H1 (cell line): ENCODE data around the gene CSRNP3. TPM values are rescaled to one million over a fixed set of nuclear protein-coding genes. Genes with fewer than 3 reads are reported as not detected.

Experiments
- CTCF ChIA-PET: fragments of 300-600 bp; sonication (Branson Sonifier 250); formaldehyde crosslinking; loops from one replicate; lab custom pipeline; 2021; ENCODE audit not compliant: partially characterized antibody; lab: Charles Lee
- POLR2A ChIA-PET: fragments of 300-600 bp; sonication (Branson Sonifier 250); formaldehyde crosslinking; loops from one replicate; lab custom pipeline; 2021; ENCODE audit warnings: inconsistent platforms; ENCODE audit not compliant: partially characterized antibody; lab: Charles Lee
- DNase-seq, 2 experiments: peaks; one replicate each; pipeline versions ENCODE4 v3.0.0 to v3.0.0-alpha.2; 2010 to 2022; ENCODE audit warnings: low spot score in 2 of 2, low read depth in 1 of 2, mixed read lengths in 1 of 2
- FAIRE-seq: peaks from 2 replicates; lab custom pipeline; 2011; peaks lifted over from hg19 to GRCh38; lab: Jason Lieb, UNC
- H2AFZ ChIP-seq: 2 replicates; pipeline ENCODE4 v1.8.1; 2012; ENCODE audit warnings: low read length, inconsistent platforms
- H2AK5ac ChIP-seq: 2 replicates; pipeline ENCODE4 v1.6.1; 2013; ENCODE audit warnings: low read depth, low read length
- H2BK120ac ChIP-seq: replicated peaks from 2 replicates; pipeline ENCODE3; 2013; ENCODE audit warnings: low read depth, low read length, inconsistent platforms
- H2BK12ac ChIP-seq: 2 replicates; pipeline ENCODE4 v1.6.1; 2013; ENCODE audit warnings: low read depth, low read length
- H2BK15ac ChIP-seq: 2 replicates; pipeline ENCODE4 v1.6.1; 2013; ENCODE audit warnings: low read length
- H2BK20ac ChIP-seq: 2 replicates; pipeline ENCODE4 v1.6.1; 2013; ENCODE audit warnings: low read length
- H2BK5ac ChIP-seq: 2 replicates; pipeline ENCODE4 v1.6.1; 2013; ENCODE audit warnings: low read depth, low read length
- H3K14ac ChIP-seq: 2 replicates; pipeline ENCODE4 v1.6.1; 2013; ENCODE audit warnings: inconsistent platforms; ENCODE audit not compliant: insufficient read length
- H3K18ac ChIP-seq: 2 replicates; pipeline ENCODE4 v1.6.1; 2013; ENCODE audit warnings: low read length; ENCODE audit errors: extremely low read depth
- H3K23ac ChIP-seq: 2 replicates; pipeline ENCODE4 v1.6.1; 2013; ENCODE audit warnings: inconsistent platforms; ENCODE audit not compliant: insufficient read length
- H3K23me2 ChIP-seq: 2 replicates; pipeline ENCODE4 v1.6.1; 2013; ENCODE audit warnings: low read depth, low read length
- H3K27ac ChIP-seq: 2 replicates; pipeline ENCODE4 v1.6.1; 2011; ENCODE audit warnings: low read depth, low read length, inconsistent platforms
- H3K27me3 ChIP-seq, 4 experiments: replicated peaks in 1 of 4; 1 replicate in 1 of 4; 2 replicates in 3 of 4; pipeline versions ENCODE4 v1.6.1 to v1.8.1; 2011 to 2013; ENCODE audit warnings: low read length in 3 of 4, mild to moderate bottlenecking in 3 of 4, inconsistent platforms in 2 of 4, mixed read lengths in 2 of 4, moderate library complexity in 1 of 4; ENCODE audit not compliant: control insufficient read depth in 3 of 4, insufficient read depth in 3 of 4; ENCODE audit errors: extremely low read depth in 1 of 4
- H3K36me3 ChIP-seq, 4 experiments: 2 replicates each; pipeline versions ENCODE4 v1.6.1 to v1.8.1; 2011 to 2013; ENCODE audit warnings: mild to moderate bottlenecking in 4 of 4, low read length in 3 of 4, moderate library complexity in 2 of 4, control low read depth in 1 of 4, inconsistent platforms in 1 of 4; ENCODE audit not compliant: insufficient read depth in 4 of 4, control insufficient read depth in 2 of 4
- H3K4ac ChIP-seq: replicated peaks from 2 replicates; pipeline ENCODE3; 2013; ENCODE audit warnings: low read length, low read depth, mixed read lengths, inconsistent platforms; ENCODE audit not compliant: insufficient read length
- H3K4me1 ChIP-seq, 4 experiments: replicated peaks in 1 of 4; 1 replicate in 1 of 4; 2 replicates in 3 of 4; pipeline versions ENCODE4 v1.6.1 to v1.8.1; 2011 to 2013; ENCODE audit warnings: low read length in 3 of 4, inconsistent platforms in 2 of 4, mixed read lengths in 1 of 4; ENCODE audit not compliant: insufficient read depth in 4 of 4, control insufficient read depth in 3 of 4
- H3K4me2 ChIP-seq, 2 experiments: 2 replicates each; pipeline versions ENCODE4 v1.6.1 to v1.8.1; 2011 to 2013; ENCODE audit warnings: low read depth in 2 of 2, low read length in 2 of 2, control low read depth in 1 of 2, inconsistent platforms in 1 of 2, mild to moderate bottlenecking in 1 of 2; ENCODE audit not compliant: insufficient read depth in 1 of 2
- H3K4me3 ChIP-seq, 4 experiments: fragments of 200-600, 300-600 bp in 1 of 4; sonication (generic), shearing (Covaris generic), sonication (Bioruptor Twin) in 1 of 4; 2 replicates each; pipeline versions ENCODE4 v1.5.1 to v1.8.1; 2011 to 2016; ENCODE audit warnings: low read length in 4 of 4, low read depth in 3 of 4, control low read depth in 2 of 4, inconsistent platforms in 2 of 4, mild to moderate bottlenecking in 2 of 4, mixed read lengths in 1 of 4, moderate library complexity in 1 of 4; ENCODE audit not compliant: insufficient read depth in 2 of 4; ENCODE audit errors: extremely low read depth in 1 of 4
- H3K56ac ChIP-seq: replicated peaks from 2 replicates; pipeline ENCODE3; 2013; ENCODE audit warnings: low read depth, mild to moderate bottlenecking, mixed read lengths, low read length, inconsistent platforms; ENCODE audit not compliant: insufficient read length
- H3K79me1 ChIP-seq: 2 replicates; pipeline ENCODE4 v1.6.1; 2013; ENCODE audit warnings: low read depth, low read length, control low read depth
- H3K79me2 ChIP-seq, 2 experiments: 2 replicates each; pipeline versions ENCODE4 v1.6.1 to v1.8.1; 2012 to 2013; ENCODE audit warnings: low read length in 2 of 2, mild to moderate bottlenecking in 2 of 2, inconsistent platforms in 1 of 2; ENCODE audit not compliant: insufficient read depth in 2 of 2, control insufficient read depth in 1 of 2
- H3K9ac ChIP-seq, 4 experiments: replicated peaks in 1 of 4; 1 replicate in 1 of 4; 2 replicates in 3 of 4; pipeline versions ENCODE4 v1.6.1 to v1.8.1; 2011 to 2013; ENCODE audit warnings: low read depth in 3 of 4, low read length in 3 of 4, control low read depth in 2 of 4, mild to moderate bottlenecking in 2 of 4, moderate library complexity in 2 of 4, inconsistent platforms in 1 of 4; ENCODE audit errors: extremely low read depth in 1 of 4
- H3K9me3 ChIP-seq, 2 experiments: 2 replicates each; pipeline versions ENCODE4 v1.6.1 to v1.8.1; 2012 to 2013; ENCODE audit warnings: mild to moderate bottlenecking in 2 of 2, moderate library complexity in 2 of 2, control low read depth in 1 of 2, inconsistent platforms in 1 of 2, low read depth in 1 of 2, low read length in 1 of 2, mixed read lengths in 1 of 2; ENCODE audit not compliant: insufficient read depth in 2 of 2
- H4K20me1 ChIP-seq, 2 experiments: replicated peaks in 1 of 2; 2 replicates each; pipeline versions ENCODE3 to v1.8.1; 2011 to 2013; ENCODE audit warnings: inconsistent platforms in 2 of 2, low read length in 2 of 2, mild to moderate bottlenecking in 1 of 2; ENCODE audit not compliant: insufficient read depth in 2 of 2, control insufficient read depth in 1 of 2
- H4K5ac ChIP-seq: 2 replicates; pipeline ENCODE4 v1.6.1; 2013; ENCODE audit warnings: low read length, low read depth, mixed read lengths, inconsistent platforms; ENCODE audit not compliant: insufficient read length
- H4K8ac ChIP-seq: 2 replicates; pipeline ENCODE4 v1.8.0; 2013; ENCODE audit warnings: mild to moderate bottlenecking, moderate library complexity, low read length, inconsistent platforms; ENCODE audit not compliant: insufficient read depth; ENCODE audit errors: extremely low read depth
- H4K91ac ChIP-seq: replicated peaks from 2 replicates; pipeline ENCODE3; 2013; ENCODE audit warnings: low read length, mixed read lengths, inconsistent platforms; ENCODE audit not compliant: insufficient read length
- ASH2L ChIP-seq: fragments of 200-600, 300-600 bp; sonication (generic); IDR thresholded peaks from one replicate; pipeline ENCODE4 v1.7.1; 2017; ENCODE audit warnings: low read length
- ATF2 ChIP-seq: IDR thresholded peaks from 2 replicates; pipeline ENCODE4 v1.6.1; 2012; ENCODE audit warnings: low read length, inconsistent platforms
- BACH1 ChIP-seq: IDR thresholded peaks from 2 replicates; pipeline ENCODE4 v1.6.1; 2012; ENCODE audit warnings: low read length, improper control_type of control experiment
- BCL11A ChIP-seq, 2 experiments: IDR thresholded peaks; one replicate each; pipeline ENCODE4 v1.6.1; 2011; ENCODE audit warnings: low read depth in 2 of 2, low read length in 2 of 2, mild to moderate bottlenecking in 2 of 2
- CEBPB ChIP-seq: IDR thresholded peaks from 2 replicates; pipeline ENCODE4 v1.6.1; 2012; ENCODE audit warnings: low read depth, low read length
- CREB1 ChIP-seq: IDR thresholded peaks from 2 replicates; pipeline ENCODE4 v1.6.1; 2012; ENCODE audit warnings: inconsistent platforms
- CTBP2 ChIP-seq: IDR thresholded peaks from 2 replicates; pipeline ENCODE4 v1.7.0; 2011; ENCODE audit warnings: borderline replicate concordance, mild to moderate bottlenecking, moderate library complexity, mixed read lengths, low read length; ENCODE audit not compliant: insufficient read depth, insufficient read length
- E2F6 ChIP-seq: IDR thresholded peaks from 2 replicates; pipeline ENCODE4 v1.6.1; 2012; ENCODE audit warnings: inconsistent platforms
- EZH2 ChIP-seq: fragments of 200-600 bp; sonication (generic); IDR thresholded peaks from 2 replicates; pipeline ENCODE4 v1.7.1; 2012; ENCODE audit warnings: low read depth, mild to moderate bottlenecking, moderate library complexity, low read length, inconsistent platforms; ENCODE audit not compliant: severe bottlenecking
- GTF2F1 ChIP-seq: IDR thresholded peaks from 2 replicates; pipeline ENCODE4 v1.6.1; 2012; ENCODE audit warnings: low read depth, low read length, improper control_type of control experiment, borderline replicate concordance
- HDAC6 ChIP-seq: IDR thresholded peaks from one replicate; pipeline ENCODE4 v1.7.1; 2012; ENCODE audit warnings: low read depth, mild to moderate bottlenecking, inconsistent platforms, low read length, moderate library complexity
- POU5F1 ChIP-seq: IDR thresholded peaks from 2 replicates; pipeline ENCODE4 v1.6.1; 2011; ENCODE audit warnings: low read depth, mild to moderate bottlenecking, low read length, moderate library complexity
- SRF ChIP-seq: IDR thresholded peaks from 2 replicates; pipeline ENCODE4 v1.6.1; 2011; ENCODE audit warnings: mild to moderate bottlenecking, low read depth, low read length, moderate library complexity
- WGBS, 2 experiments: shearing (Covaris generic) in 1 of 2; methylation state at CpG; one replicate each; pipeline versions ENCODE4 v1.1.6 to v1.1.7; 2013 to 2015; ENCODE audit warnings: low lambda C conversion rate in 2 of 2, mixed read lengths in 2 of 2, inconsistent platforms in 1 of 2, low coverage in 1 of 2, missing lambda C conversion rate in 1 of 2; ENCODE audit not compliant: insufficient replicate concordance in 2 of 2, insufficient coverage in 1 of 2, insufficient read length in 1 of 2; ENCODE audit errors: extremely low coverage in 1 of 2, missing lambda C conversion rate in 1 of 2; 5-methylcytosine and 5-hydroxymethylcytosine counted together
- polyA plus RNA-seq, 7 experiments: library from polyadenylated mRNA; depleted of rRNA in 3 of 7; stranded (reverse) in 5 of 7; unstranded in 2 of 7; fragments of >200 nt in 5 of 7; fragments of 200-250 nt in 2 of 7; gene quantifications; 1 replicate in 5 of 7; 2 replicates in 1 of 7; 4 replicates in 1 of 7; pipeline versions ENCODE4 v1.2.1 to v1.2.3, GENCODE V29; 2011 to 2013; ENCODE audit warnings: missing spikeins in 2 of 7, mixed read lengths in 2 of 7
- total RNA-seq: library from RNA; stranded (reverse); fragmentation: NEBNext Ultra II Directional; extraction: Animal tissue kit (Norgen Biotek cat#: 25700); gene quantifications from 2 replicates; pipeline ENCODE4 v1.2.1, GENCODE V29; 2021

Gene CSRNP3
- total and polyA plus RNA-seq, 2 of the 8 experiments (the other 6 are each of a cell fraction or from before 2014, with no cell fraction given) = 1.3 to 6.5 TPM

- no peak overlapping the region for H3K4me2 ChIP-seq
- H3K27ac ChIP-seq = no peak overlapping the region
- H3K23me2 ChIP-seq = no peaks in the 10 kb centered on the region
- H4K8ac ChIP-seq = no peak overlapping the region
- ChIA-PET POLR2A (no interaction called here), CTCF (no interaction called here)
- no peak overlapping the region for H2BK12ac ChIP-seq
- H4K91ac ChIP-seq = no peak overlapping the region
- H3K4me3 ChIP-seq = no peak overlapping the region
- H3K4ac ChIP-seq = no peak overlapping the region
- no peaks in the 10 kb centered on the region; a peak in 1 of 8 replicates for H3K36me3 ChIP-seq
- no peaks in the 10 kb centered on the region for H4K20me1 ChIP-seq
- no peaks in the 10 kb centered on the region for H3K79me1 ChIP-seq
- H4K5ac ChIP-seq = no peak overlapping the region
- no peaks in the 10 kb centered on the region for H3K9me3 ChIP-seq
- H2BK5ac ChIP-seq = no peak overlapping the region
- WGBS, 2 experiments = 98% methylated on average over 3 of the region's 3 CpGs; no CpG with 5 or more reads in 1 of the 2 experiments
- no peaks in the 10 kb centered on the region for H3K4me1 ChIP-seq
- no peaks in the 10 kb centered on the region for H3K27me3 ChIP-seq
- no peak overlapping the region for H3K18ac ChIP-seq
- no peak overlapping the region for H3K23ac ChIP-seq
- DNase-seq (no peak), FAIRE-seq (peak; percentile 57)
- no peaks in the 10 kb centered on the region for H3K79me2 ChIP-seq
- no peak overlapping the region for H2BK20ac ChIP-seq
- H2AFZ ChIP-seq = no peak overlapping the region
- no peak overlapping the region for H2BK15ac ChIP-seq
- H3K9ac ChIP-seq = no peak overlapping the region
- H3K14ac ChIP-seq = no peak overlapping the region
- no peak overlapping the region for H2AK5ac ChIP-seq
- H3K56ac ChIP-seq = no peak overlapping the region
- no peak overlapping the region for H2BK120ac ChIP-seq
- no peak for TF ChIP-seq ATF2
- no peak for TF ChIP-seq E2F6
- no peak for TF ChIP-seq CREB1
- no peak for TF ChIP-seq ASH2L
- no peak for TF ChIP-seq GTF2F1
- no peak for TF ChIP-seq SRF
- TF ChIP-seq EZH2 = no peak
- no peak for TF ChIP-seq HDAC6
- TF ChIP-seq BCL11A (IDR thresholded peaks at IDR 0.05; ENCODE audit: low read depth in 2 of 2, low read length in 2 of 2) = no peak
- no peak for TF ChIP-seq BACH1
- TF ChIP-seq POU5F1 = no peak
- TF ChIP-seq CTBP2 = no peak
- TF ChIP-seq CEBPB = no peak
Observed at GRCh38 chr2:165499131-165499530, 29.6 kb downstream of the CSRNP3 start.
